OCI-LY7 (cell line): ENCODE results near the gene ZC3H15. TPM values are rescaled to one million over a fixed set of nuclear protein-coding genes. Genes with fewer than 3 reads are reported as not detected.

Experiments used
- BruUV-seq: library from RNA; stranded (reverse); fragments of 400-500 nt; replicated peaks from 2 replicates; lab custom pipeline; 2021; lab: Mats Ljungman, UMichigan
- CTCF ChIA-PET: fragments of 300-600 bp; sonication (Branson Sonifier 250); formaldehyde crosslinking; loops from one replicate; lab custom pipeline; 2022; ENCODE audit warnings: antibody characterized with exemption; ENCODE audit not compliant: unreplicated experiment; lab: Charles Lee
- POLR2A ChIA-PET: fragments of 300-600 bp; sonication (Branson Sonifier 250); formaldehyde crosslinking; loops from one replicate; lab custom pipeline; 2022; ENCODE audit warnings: antibody characterized with exemption; lab: Charles Lee
- DNase-seq: peaks from one replicate; pipeline ENCODE4 v3.0.0-alpha.2; 2015; ENCODE audit warnings: low spot score
- H2AFZ ChIP-seq: fragments of 200-600 bp; sonication (generic), shearing (Covaris generic); 2 replicates; pipeline ENCODE4 v1.6.1; 2014; ENCODE audit warnings: mild to moderate bottlenecking, antibody characterized with exemption, low read length, moderate library complexity
- H3K27ac ChIP-seq: fragments of 200-600 bp; sonication (generic); 2 replicates; pipeline ENCODE4 v1.5.1; 2014; ENCODE audit warnings: mixed run types, low read depth, mild to moderate bottlenecking, moderate library complexity, low read length, inconsistent platforms; ENCODE audit not compliant: poor library complexity, severe bottlenecking
- H3K36me3 ChIP-seq: fragments of 200-600 bp; sonication (generic); 2 replicates; pipeline ENCODE4 v1.6.1; 2014; ENCODE audit warnings: mild to moderate bottlenecking, antibody characterized with exemption, low read length, moderate library complexity, mixed read lengths; ENCODE audit not compliant: insufficient read depth
- H3K4me1 ChIP-seq: fragments of 200-600 bp; sonication (generic); 2 replicates; pipeline ENCODE4 v1.5.1; 2014; ENCODE audit warnings: mild to moderate bottlenecking, low read length; ENCODE audit not compliant: insufficient read depth, poor library complexity, severe bottlenecking
- H3K4me2 ChIP-seq: fragments of 200-600 bp; sonication (generic); 2 replicates; pipeline ENCODE4 v1.6.1; 2014; ENCODE audit warnings: mild to moderate bottlenecking, low read length
- H3K4me3 ChIP-seq: fragments of 200-600 bp; sonication (generic); 2 replicates; pipeline ENCODE4 v1.5.1; 2014; ENCODE audit warnings: mild to moderate bottlenecking, low read depth, low read length; ENCODE audit not compliant: poor library complexity, severe bottlenecking
- H3K79me2 ChIP-seq: fragments of 200-600 bp; sonication (generic); 2 replicates; pipeline ENCODE4 v1.6.1; 2016; ENCODE audit warnings: low read depth, mild to moderate bottlenecking, low read length, moderate library complexity, mixed read lengths; ENCODE audit not compliant: insufficient read depth
- H3K9me2 ChIP-seq: fragments of 200-600 bp; sonication (generic); 2 replicates; pipeline ENCODE4 v1.6.1; 2016; ENCODE audit warnings: mild to moderate bottlenecking, low read length, mixed read lengths; ENCODE audit not compliant: insufficient read depth
- H3K9me3 ChIP-seq: fragments of 200-600 bp; sonication (generic); 2 replicates; pipeline ENCODE4 v1.6.1; 2014; ENCODE audit warnings: mild to moderate bottlenecking, mixed run types, low read length, mixed read lengths
- H4K20me1 ChIP-seq: fragments of 200-600 bp; sonication (generic); 2 replicates; pipeline ENCODE4 v1.6.1; 2014; ENCODE audit warnings: mild to moderate bottlenecking, antibody characterized with exemption, low read length, moderate library complexity, mixed read lengths; ENCODE audit not compliant: insufficient read depth
- EZH2phosphoT487 ChIP-seq: fragments of 200-600 bp; sonication (generic); IDR thresholded peaks from 2 replicates; pipeline ENCODE4 v1.6.1; 2018; ENCODE audit warnings: low read depth, borderline replicate concordance, mild to moderate bottlenecking, mixed run types, antibody characterized with exemption, low read length, moderate library complexity, mixed read lengths
- intact Hi-C: fragments of 100-400 bp; cut with micrococcal nuclease; formaldehyde crosslinking; loops from one replicate; pipeline ENCODE4 v1.10.0; 2022; ENCODE audit not compliant: unreplicated experiment
- total RNA-seq, 2 experiments: library from RNA; depleted of rRNA in 1 of 2; stranded (reverse); fragments of >200 nt in 1 of 2; shearing (Covaris generic) in 1 of 2; gene quantifications; 2 replicates each; pipeline ENCODE4 v1.2.3, GENCODE V29; 2014 to 2022
- TF ChIP-seq, protein P1 (sequence below): fragments of 200-600 bp; sonication (generic); conservative IDR thresholded peaks from 2 replicates; pipeline ENCODE4 v1.5.1; 2014; ENCODE audit warnings: mild to moderate bottlenecking, antibody characterized with exemption, low read length, moderate library complexity, mixed read lengths

ZC3H15 gene
- total RNA-seq, 2 experiments from 2014 or later, result 47.7 to 74.0 TPM

DNA sequence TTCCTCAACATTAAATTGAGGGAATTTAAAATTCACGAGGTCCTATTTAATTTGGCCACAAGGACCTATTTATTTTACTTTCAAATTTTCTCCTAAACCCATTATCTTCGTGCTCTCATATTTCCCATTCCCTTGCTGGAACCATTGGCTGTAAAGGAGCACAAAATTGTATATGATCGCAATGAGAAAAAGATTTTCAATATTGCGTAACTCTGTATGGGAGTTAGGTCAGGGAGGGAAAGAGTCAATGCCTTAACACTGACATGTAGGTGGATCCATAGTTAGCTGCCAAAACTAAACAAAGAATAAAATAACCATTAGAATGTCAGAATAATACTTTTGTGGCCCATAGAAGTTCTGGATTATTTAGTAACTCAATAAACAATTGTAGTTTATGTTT, 40.6 kb upstream of the ZC3H15 start:
- intact Hi-C loops, result no loop called here
- POLR2A ChIA-PET, result interaction anchor here (0.7 kb wide), 1 partner anchor 22 kb away, joined by 4 read pairs; no protein-coding TSS in a partner anchor

DNA sequence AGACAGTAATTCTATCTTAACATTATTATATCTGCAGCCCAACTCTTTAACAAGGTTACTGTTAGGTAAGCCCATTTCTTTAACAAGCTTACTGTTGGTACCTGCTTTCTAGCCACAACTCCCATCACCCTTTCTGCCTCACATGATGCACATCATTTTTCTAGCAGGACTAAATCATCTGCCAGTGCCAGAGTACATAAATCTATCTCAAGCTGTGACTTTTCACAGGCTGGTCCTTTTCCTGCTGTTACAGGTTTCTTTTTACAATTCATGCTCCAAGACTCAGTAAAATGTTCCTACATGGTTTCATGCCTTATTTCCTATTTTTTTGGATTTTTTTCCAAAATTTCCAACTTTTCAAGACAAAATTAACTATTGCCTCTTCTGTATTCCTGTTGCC, 30.4 kb upstream of the ZC3H15 start:
- ChIA-PET CTCF (no interaction called here), POLR2A (no interaction called here)
- Histone ChIP-seq H2AFZ (no peak overlapping the region), H3K27ac (no peak overlapping the region), H3K4me2 (no peak overlapping the region), H4K20me1 (no peaks in the 10 kb centered on the region), H3K36me3 (0 out of 2 replicates have a peak, but pooled peaks cover 4% of the 10 kb centered on the region), H3K9me2 (no peaks in the 10 kb centered on the region), H3K4me3 (no peak overlapping the region), H3K79me2 (no peaks in the 10 kb centered on the region), H3K4me1 (no peaks in the 10 kb centered on the region), H3K9me3 (no peaks in the 10 kb centered on the region)
- intact Hi-C loops, result no loop called here
- no TSS peak for BruUV-seq
- no peak for TF ChIP-seq EZH2phosphoT487
- TF ChIP-seq, protein P1, sequence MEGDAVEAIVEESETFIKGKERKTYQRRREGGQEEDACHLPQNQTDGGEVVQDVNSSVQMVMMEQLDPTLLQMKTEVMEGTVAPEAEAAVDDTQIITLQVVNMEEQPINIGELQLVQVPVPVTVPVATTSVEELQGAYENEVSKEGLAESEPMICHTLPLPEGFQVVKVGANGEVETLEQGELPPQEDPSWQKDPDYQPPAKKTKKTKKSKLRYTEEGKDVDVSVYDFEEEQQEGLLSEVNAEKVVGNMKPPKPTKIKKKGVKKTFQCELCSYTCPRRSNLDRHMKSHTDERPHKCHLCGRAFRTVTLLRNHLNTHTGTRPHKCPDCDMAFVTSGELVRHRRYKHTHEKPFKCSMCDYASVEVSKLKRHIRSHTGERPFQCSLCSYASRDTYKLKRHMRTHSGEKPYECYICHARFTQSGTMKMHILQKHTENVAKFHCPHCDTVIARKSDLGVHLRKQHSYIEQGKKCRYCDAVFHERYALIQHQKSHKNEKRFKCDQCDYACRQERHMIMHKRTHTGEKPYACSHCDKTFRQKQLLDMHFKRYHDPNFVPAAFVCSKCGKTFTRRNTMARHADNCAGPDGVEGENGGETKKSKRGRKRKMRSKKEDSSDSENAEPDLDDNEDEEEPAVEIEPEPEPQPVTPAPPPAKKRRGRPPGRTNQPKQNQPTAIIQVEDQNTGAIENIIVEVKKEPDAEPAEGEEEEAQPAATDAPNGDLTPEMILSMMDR, result no peak
- no peak for DNase-seq

More for the DNA sequence above, 40.6 kb upstream of the ZC3H15 start:
- no peak for DNase-seq
- TF ChIP-seq EZH2phosphoT487, result no peak
- TF ChIP-seq, protein P1, result no peak
- Histone ChIP-seq H4K20me1 (no peaks in the 10 kb centered on the region), H3K9me2 (no peaks in the 10 kb centered on the region), H3K27ac (no peak overlapping the region), H3K36me3 (no peaks in the 10 kb centered on the region), H3K4me1 (no peaks in the 10 kb centered on the region), H3K9me3 (0 out of 2 replicates have a peak, but pooled peaks cover 1% of the 10 kb centered on the region), H3K4me3 (no peak overlapping the region), H3K79me2 (no peaks in the 10 kb centered on the region), H3K4me2 (no peak overlapping the region), H2AFZ (no peak overlapping the region)
- no TSS peak for BruUV-seq
- CTCF ChIA-PET, result no interaction called here

DNA sequence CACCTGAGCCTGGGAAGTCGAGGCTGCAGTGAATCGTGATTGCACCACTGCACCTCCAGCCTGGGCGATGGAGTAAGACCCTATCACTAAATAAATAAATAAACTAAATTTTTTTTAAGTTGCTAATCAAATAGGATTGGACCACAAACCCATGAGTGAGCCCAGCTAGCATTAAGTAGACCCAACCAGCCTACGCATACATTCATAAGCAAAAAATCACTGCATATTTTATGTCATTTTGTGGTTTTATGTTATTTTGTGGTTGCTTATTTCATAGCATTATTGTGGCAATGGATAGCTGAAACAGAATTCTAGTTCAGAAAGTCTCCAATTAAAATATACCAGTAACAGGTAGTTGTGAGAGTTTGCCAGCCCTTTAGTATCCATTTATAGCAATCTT, 29.1 kb upstream of the ZC3H15 start:
- H3K9me3 ChIP-seq, result no peaks in the 10 kb centered on the region
- H3K79me2 ChIP-seq, result no peaks in the 10 kb centered on the region
- no peak overlapping the region for H3K4me3 ChIP-seq
- H4K20me1 ChIP-seq, result no peaks in the 10 kb centered on the region
- ChIA-PET POLR2A (interaction anchor here (0.6 to 1.3 kb wide), 3 partner anchors 9 to 419 kb away, joined by 3 to 6 read pairs (median 3); no protein-coding TSS in a partner anchor), CTCF (no interaction called here)
- intact Hi-C loops, result no loop called here
- no peak overlapping the region for H2AFZ ChIP-seq
- TF ChIP-seq, protein P1, result no peak
- no peak for TF ChIP-seq EZH2phosphoT487
- H3K4me1 ChIP-seq, result no peaks in the 10 kb centered on the region
- no peaks in the 10 kb centered on the region for H3K9me2 ChIP-seq
- no peak for DNase-seq
- BruUV-seq, result no TSS peak
- H3K4me2 ChIP-seq, result no peak overlapping the region
- 0 out of 2 replicates have a peak, but pooled peaks cover 4% of the 10 kb centered on the region for H3K36me3 ChIP-seq
- H3K27ac ChIP-seq, result no peak overlapping the region
